Naive thymus-derived CD4-positive, alpha-beta T cell (primary cell): ENCODE data around the gene SCCPDH. TPM values are rescaled to one million over a fixed set of nuclear protein-coding genes. Genes with fewer than 3 reads are reported as not detected.

Experiments used
- ATAC-seq: fragments of 150-1000 bp; cut with Tn5 transposase; 2 replicates; pipeline ENCODE4 v1.10.0; 2021; ENCODE audit warnings: mild to moderate bottlenecking, moderate library complexity
- CTCF ChIA-PET: fragments of 350-600 bp; sonication (Branson Sonifier 250); formaldehyde crosslinking; loops from one replicate; lab custom pipeline; 2021; ENCODE audit warnings: antibody characterized with exemption; lab: Charles Lee
- POLR2A ChIA-PET: fragments of 350-600 bp; sonication (Branson Sonifier 250); formaldehyde crosslinking; loops from one replicate; lab custom pipeline; 2021; ENCODE audit warnings: antibody characterized with exemption, inconsistent platforms; lab: Charles Lee
- DNase-seq, 9 donors: peaks; one replicate each; pipeline versions ENCODE4 v3.0.0 to v3.0.0-alpha.2; 2020 to 2022; ENCODE audit warnings: mixed read lengths in 1 of 9
- H3K27ac ChIP-seq: one replicate; pipeline ENCODE4 v1.7.0; 2013; ENCODE audit warnings: mild to moderate bottlenecking, low read depth, low read length, moderate library complexity
- H3K27me3 ChIP-seq, 2 donors: one replicate each; pipeline ENCODE4 v1.7.0; 2013; ENCODE audit warnings: low read length in 2 of 2, mild to moderate bottlenecking in 2 of 2, moderate library complexity in 2 of 2; ENCODE audit not compliant: control insufficient read depth in 2 of 2, insufficient read depth in 2 of 2
- H3K36me3 ChIP-seq, 3 experiments: 1 replicate in 2 of 3; 2 replicates in 1 of 3; pipeline ENCODE4 v1.7.0; 2013; ENCODE audit warnings: low read length in 3 of 3, mild to moderate bottlenecking in 3 of 3, moderate library complexity in 1 of 3; ENCODE audit not compliant: insufficient read depth in 3 of 3, control insufficient read depth in 2 of 3
- H3K4me1 ChIP-seq, 2 donors: one replicate each; pipeline ENCODE4 v1.7.0; 2013; ENCODE audit warnings: low read length in 2 of 2, mild to moderate bottlenecking in 2 of 2, moderate library complexity in 1 of 2; ENCODE audit not compliant: control insufficient read depth in 2 of 2, insufficient read depth in 2 of 2
- H3K4me3 ChIP-seq: 2 replicates; pipeline ENCODE4 v1.7.0; 2013; ENCODE audit warnings: mild to moderate bottlenecking, low read length
- H3K9me3 ChIP-seq, 3 experiments: 1 replicate in 2 of 3; 2 replicates in 1 of 3; pipeline ENCODE4 v1.7.0; 2013; ENCODE audit warnings: low read length in 3 of 3; ENCODE audit not compliant: control insufficient read depth in 2 of 3
- H3K27ac Mint-ChIP-seq, 9 donors: one replicate each; pipeline ENCODE4 v1.8.0; 2020 to 2022; ENCODE audit warnings: mixed read lengths in 9 of 9, mild to moderate bottlenecking in 8 of 9, moderate library complexity in 5 of 9, inconsistent platforms in 2 of 9
- H3K27me3 Mint-ChIP-seq, 5 donors: one replicate each; pipeline ENCODE4 v1.8.0; 2021 to 2022; ENCODE audit warnings: mixed read lengths in 5 of 5, mild to moderate bottlenecking in 1 of 5
- H3K36me3 Mint-ChIP-seq, 5 donors: one replicate each; pipeline ENCODE4 v1.8.0; 2020 to 2022; ENCODE audit warnings: mixed read lengths in 5 of 5, mild to moderate bottlenecking in 3 of 5, inconsistent platforms in 1 of 5
- H3K4me1 Mint-ChIP-seq, 7 donors: one replicate each; pipeline ENCODE4 v1.8.0; 2020 to 2022; ENCODE audit warnings: mixed read lengths in 7 of 7, mild to moderate bottlenecking in 3 of 7, inconsistent platforms in 1 of 7
- H3K4me3 Mint-ChIP-seq, 10 donors: one replicate each; pipeline ENCODE4 v1.8.0; 2020 to 2022; ENCODE audit warnings: mild to moderate bottlenecking in 10 of 10, mixed read lengths in 10 of 10, moderate library complexity in 6 of 10, inconsistent platforms in 2 of 10
- H3K9me3 Mint-ChIP-seq, 11 donors: one replicate each; pipeline ENCODE4 v1.8.0; 2020 to 2022; ENCODE audit warnings: mixed read lengths in 11 of 11, mild to moderate bottlenecking in 4 of 11, inconsistent platforms in 1 of 11, moderate library complexity in 1 of 11
- intact Hi-C, 2 donors: fragments of 100-400 bp; cut with micrococcal nuclease; formaldehyde crosslinking; loops; one replicate each; pipeline ENCODE4 v1.15.1; 2023
- polyA plus RNA-seq, 2 donors: library from polyadenylated mRNA; unstranded; fragments of 300-500 nt; fragmentation: Illumina TruSeq; gene quantifications; one replicate each; pipeline ENCODE4 v1.2.3, GENCODE V29; 2021
- total RNA-seq, 6 experiments: library from RNA in 5 of 6; stranded (reverse) in 5 of 6; gene quantifications; 1 replicate in 5 of 6; 2 replicates in 1 of 6; pipeline ENCODE4 v1.2.3 and lab custom pipeline; 2021 to 2026

SCCPDH gene
- total and polyA plus RNA-seq, 7 experiments from 2014 or later: 3.5 to 14.5 (median 5.3) TPM

DNA sequence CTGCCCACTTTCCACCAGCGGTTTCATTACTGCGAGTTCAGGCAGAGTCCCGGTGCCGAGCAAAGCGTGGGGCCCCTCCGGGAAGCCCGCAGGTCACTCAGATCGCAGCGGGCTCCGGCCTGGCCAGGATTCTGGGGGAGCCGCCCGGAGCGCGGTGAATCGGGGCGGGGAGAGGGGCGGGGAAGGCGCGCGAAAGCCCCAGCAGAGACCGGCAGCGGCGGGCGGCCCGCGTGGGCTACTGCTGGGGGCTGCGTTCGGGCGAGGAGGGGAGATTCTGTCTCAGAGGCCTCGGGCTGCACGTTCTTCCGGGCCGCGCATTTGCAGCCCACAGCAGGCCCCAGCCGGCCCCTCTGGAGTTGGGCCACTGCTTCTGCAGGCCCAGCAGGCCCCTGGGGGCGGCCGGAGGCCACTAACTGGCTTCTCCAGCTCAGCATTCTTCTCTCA lies 64.7 kb downstream of the SCCPDH start:
- Histone ChIP-seq H3K4me3 (no peak overlapping the region), H3K4me1 (no peaks in the 10 kb centered on the region), H3K27me3 (no peaks in the 10 kb centered on the region), H3K9me3 (no peaks in the 10 kb centered on the region), H3K36me3 (no peaks in the 10 kb centered on the region), H3K27ac (no peak overlapping the region)
- Mint-ChIP-seq H3K4me3 (peak overlapping the region in 7 of 10 donors; percentile 18 to 71 (median 37)), H3K4me1 (peaks cover 6 to 26% (median 11%) of the 10 kb centered on the region in 7 donors), H3K27ac (peak overlapping the region in 3 of 9 donors; percentile 8 to 53 (median 22)), H3K36me3 (peaks cover 0 to 4% (median 0%) of the 10 kb centered on the region in 5 donors), H3K27me3 (peaks cover 2 to 33% (median 15%) of the 10 kb centered on the region in 5 donors), H3K9me3 (peaks cover 0 to 3% (median 0%) of the 10 kb centered on the region in 11 donors)
- ChIA-PET POLR2A (no interaction called here), CTCF (no interaction called here)
- DNase-seq (no peak), ATAC-seq (no peak)
- intact Hi-C loops: loop anchor here in 1 of 2 donors (10.0 kb wide), 1 partner anchor 56 kb away; no protein-coding TSS in a partner anchor

DNA sequence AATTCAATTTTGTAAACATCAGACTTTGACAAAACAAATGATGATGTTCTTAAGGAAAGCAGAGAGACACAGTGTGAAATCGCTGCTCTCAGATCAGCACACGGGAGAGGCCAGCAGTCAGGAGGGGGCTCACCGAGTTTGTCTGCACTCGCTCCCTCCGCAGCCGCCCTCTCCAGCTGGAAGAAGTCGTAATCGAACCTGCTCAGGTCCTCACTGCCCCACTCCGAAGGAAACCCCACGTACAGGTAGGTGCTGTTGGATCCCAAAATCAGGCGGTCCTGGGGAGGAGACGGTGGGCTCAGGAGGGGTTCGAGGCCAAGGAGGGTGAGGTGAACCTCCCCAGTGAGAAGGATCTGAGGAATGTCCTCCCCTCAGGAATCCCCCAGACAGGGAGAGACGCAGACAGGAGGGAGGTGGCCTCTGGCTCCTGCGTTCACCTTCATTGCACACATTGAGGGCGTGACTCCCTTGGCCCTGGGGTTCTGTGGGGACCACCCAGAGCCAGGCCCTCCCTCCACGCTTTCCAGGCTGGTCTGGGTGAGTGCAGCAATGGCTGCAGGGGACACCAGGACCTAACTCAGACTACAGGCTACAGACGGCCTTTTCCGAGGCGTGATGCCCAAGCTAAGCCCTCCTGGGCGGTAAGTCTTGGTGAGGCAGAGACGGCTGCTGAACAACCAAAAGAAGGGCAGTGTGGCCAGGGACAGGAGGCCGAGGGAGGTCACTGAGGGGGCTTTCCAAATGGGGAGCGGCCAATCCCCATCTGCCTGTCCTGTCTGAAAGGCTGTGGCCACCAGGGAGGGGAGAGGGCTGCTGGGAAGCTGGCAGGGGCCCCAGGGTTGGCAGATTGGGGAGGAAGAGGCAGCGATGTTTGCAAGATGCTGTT lies 65.5 kb downstream of the SCCPDH start:
- H3K36me3 Mint-ChIP-seq: peaks cover 0 to 4% (median 0%) of the 10 kb centered on the region in 5 donors
- no peak for ATAC-seq
- H3K27ac Mint-ChIP-seq: peak overlapping the region in 3 of 9 donors; percentile 8 to 53 (median 22)
- peak overlapping the region in 7 of 10 donors; percentile 18 to 71 (median 37) for H3K4me3 Mint-ChIP-seq
- H3K27me3 Mint-ChIP-seq: peaks cover 2 to 33% (median 12%) of the 10 kb centered on the region in 5 donors
- H3K9me3 Mint-ChIP-seq: peaks cover 0 to 3% (median 0%) of the 10 kb centered on the region in 11 donors
- no peak overlapping the region for H3K4me3 ChIP-seq
- no peaks in the 10 kb centered on the region for H3K36me3 ChIP-seq
- peaks cover 6 to 20% (median 10%) of the 10 kb centered on the region in 7 donors for H3K4me1 Mint-ChIP-seq
- no peaks in the 10 kb centered on the region for H3K27me3 ChIP-seq
- DNase-seq: no peak
- no peaks in the 10 kb centered on the region for H3K9me3 ChIP-seq
- POLR2A ChIA-PET: no interaction called here
- CTCF ChIA-PET: no interaction called here
- H3K4me1 ChIP-seq: no peaks in the 10 kb centered on the region
- H3K27ac ChIP-seq: no peak overlapping the region
- intact Hi-C loops: loop anchor here in 1 of 2 donors (10.0 kb wide), 1 partner anchor 55 kb away; no protein-coding TSS in a partner anchor

- DNase-seq (no peak), ATAC-seq (no peak)
- H3K27ac Mint-ChIP-seq: no peak overlapping the region
- H3K36me3 Mint-ChIP-seq: peaks cover 0 to 4% (median 0%) of the 10 kb centered on the region in 5 donors
- Histone ChIP-seq H3K4me3 (no peak overlapping the region), H3K27me3 (no peaks in the 10 kb centered on the region), H3K36me3 (no peaks in the 10 kb centered on the region), H3K4me1 (no peaks in the 10 kb centered on the region), H3K27ac (no peak overlapping the region), H3K9me3 (no peaks in the 10 kb centered on the region)
- H3K4me3 Mint-ChIP-seq: no peak overlapping the region
- peaks cover 0 to 3% (median 0%) of the 10 kb centered on the region in 11 donors for H3K9me3 Mint-ChIP-seq
- peaks cover 2 to 13% (median 5%) of the 10 kb centered on the region in 7 donors for H3K4me1 Mint-ChIP-seq
- H3K27me3 Mint-ChIP-seq: peaks cover 2 to 33% (median 12%) of the 10 kb centered on the region in 5 donors
- intact Hi-C loops: no loop called here
- ChIA-PET POLR2A (no interaction called here), CTCF (no interaction called here)
Measured at GRCh38 chr1:246790364-246790763, 66.2 kb downstream of the SCCPDH start.

DNA sequence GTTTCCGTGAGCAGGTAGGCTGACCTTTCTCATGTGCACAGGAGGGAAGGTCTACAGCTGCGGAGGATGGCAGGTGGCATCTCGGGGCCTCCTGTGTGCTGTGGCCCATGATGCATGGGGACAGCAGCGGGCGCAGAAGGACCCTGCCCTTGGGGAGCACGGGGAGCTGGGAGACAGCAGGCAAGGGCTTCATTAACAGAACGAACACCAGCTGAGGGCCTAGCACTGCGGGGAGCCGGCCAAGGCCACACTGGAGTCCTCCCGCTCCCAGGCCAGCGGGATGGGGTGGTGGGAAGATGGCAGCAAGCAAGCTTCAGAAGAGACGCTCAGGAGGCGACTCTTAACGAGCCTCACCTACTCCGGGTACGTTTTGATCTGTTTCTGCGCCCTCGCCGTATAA lies 66.6 kb downstream of the SCCPDH start:
- POLR2A ChIA-PET: no interaction called here
- Histone ChIP-seq H3K27ac (no peak overlapping the region), H3K9me3 (no peaks in the 10 kb centered on the region), H3K4me3 (no peak overlapping the region), H3K4me1 (no peaks in the 10 kb centered on the region), H3K27me3 (no peaks in the 10 kb centered on the region), H3K36me3 (no peaks in the 10 kb centered on the region)
- Mint-ChIP-seq H3K4me3 (no peak overlapping the region), H3K9me3 (peaks cover 0 to 3% (median 0%) of the 10 kb centered on the region in 11 donors), H3K4me1 (peaks cover 2 to 13% (median 5%) of the 10 kb centered on the region in 7 donors), H3K27me3 (peaks cover 2 to 33% (median 12%) of the 10 kb centered on the region in 5 donors), H3K27ac (no peak overlapping the region), H3K36me3 (peaks cover 0 to 4% (median 0%) of the 10 kb centered on the region in 5 donors)
- DNase-seq (no peak), ATAC-seq (no peak)
- intact Hi-C loops: no loop called here
- CTCF ChIA-PET: no interaction called here

- ChIA-PET CTCF (no interaction called here), POLR2A (no interaction called here)
- Mint-ChIP-seq H3K9me3 (peaks cover 0 to 3% (median 0%) of the 10 kb centered on the region in 11 donors), H3K27me3 (peaks cover 2 to 33% (median 12%) of the 10 kb centered on the region in 5 donors), H3K36me3 (peaks cover 0 to 4% (median 0%) of the 10 kb centered on the region in 5 donors), H3K27ac (no peak overlapping the region), H3K4me3 (no peak overlapping the region), H3K4me1 (peaks cover 2 to 11% (median 5%) of the 10 kb centered on the region in 7 donors)
- ATAC-seq: no peak
- no peak for DNase-seq
- Histone ChIP-seq H3K9me3 (no peaks in the 10 kb centered on the region), H3K4me1 (no peaks in the 10 kb centered on the region), H3K36me3 (no peaks in the 10 kb centered on the region), H3K27me3 (no peaks in the 10 kb centered on the region), H3K4me3 (no peak overlapping the region), H3K27ac (no peak overlapping the region)
- intact Hi-C loops: no loop called here
Measured at GRCh38 chr1:246791303-246791918, 67.2 kb downstream of the SCCPDH start.

DNA sequence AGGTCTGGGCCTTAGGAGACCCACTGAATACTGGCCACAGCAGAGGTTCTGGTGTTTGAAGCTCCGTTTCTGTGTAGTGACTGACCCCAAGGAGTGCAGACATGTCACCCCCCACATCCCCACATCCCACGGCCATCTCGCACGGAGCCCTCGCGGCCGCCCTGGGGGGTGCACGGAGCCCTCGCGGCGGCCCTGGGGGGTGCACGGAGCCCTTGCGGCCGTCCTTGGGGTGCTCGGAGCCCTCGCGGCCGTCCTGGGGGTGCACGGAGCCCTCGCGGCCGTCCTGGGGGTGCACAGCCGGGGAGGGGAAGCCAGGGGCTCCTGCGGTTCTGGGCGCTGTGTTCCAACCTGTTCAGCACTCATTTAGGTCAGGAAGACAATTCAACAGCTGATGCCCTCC lies 68.4 kb downstream of the SCCPDH start:
- Histone ChIP-seq H3K36me3 (no peaks in the 10 kb centered on the region), H3K9me3 (no peaks in the 10 kb centered on the region), H3K27me3 (no peaks in the 10 kb centered on the region), H3K4me1 (no peaks in the 10 kb centered on the region), H3K27ac (no peak overlapping the region), H3K4me3 (no peak overlapping the region)
- Mint-ChIP-seq H3K9me3 (peaks cover 0 to 3% (median 0%) of the 10 kb centered on the region in 11 donors), H3K4me1 (peaks cover 2 to 9% (median 5%) of the 10 kb centered on the region in 7 donors), H3K4me3 (no peak overlapping the region), H3K27ac (peak overlapping the region in 1 of 9 donors; percentile 61), H3K36me3 (peaks cover 0 to 4% (median 0%) of the 10 kb centered on the region in 5 donors), H3K27me3 (peaks cover 2 to 33% (median 12%) of the 10 kb centered on the region in 5 donors)
- no peak for ATAC-seq
- ChIA-PET CTCF (no interaction called here), POLR2A (no interaction called here)
- DNase-seq: no peak
- intact Hi-C loops: no loop called here
